Activated B cell treated with CpG ODN at 0.5 μM for 24 hours (primary cell): ENCODE measurements around the gene SMAD3. TPM values are rescaled to one million over a fixed set of nuclear protein-coding genes. Genes with fewer than 3 reads are reported as not detected.
"Not testable (repeated sequence)": the region's sequence is repeated elsewhere in the genome, so short reads cannot be mapped to it uniquely, and the experiment has no call there.

Source experiments
- ATAC-seq: fragments of 200-7000 bp; cut with Tn5 transposase; one replicate; pipeline ENCODE4 v1.10.0; 2021; ENCODE audit warnings: low read depth, mild to moderate bottlenecking, moderate library complexity
- CTCF ChIA-PET: fragments of 350-600 bp; sonication (Branson Sonifier 250); formaldehyde crosslinking; loops from one replicate; lab custom pipeline; 2021; ENCODE audit warnings: antibody characterized with exemption; lab: Charles Lee
- POLR2A ChIA-PET: fragments of 350-600 bp; sonication (Branson Sonifier 250); formaldehyde crosslinking; loops from one replicate; lab custom pipeline; 2021; ENCODE audit warnings: antibody characterized with exemption; lab: Charles Lee
- DNase-seq: peaks from one replicate; pipeline ENCODE4 v3.0.0; 2022
- H3K27ac Mint-ChIP-seq: one replicate; pipeline ENCODE4 v1.8.0; 2020; ENCODE audit warnings: mixed read lengths
- H3K27me3 Mint-ChIP-seq: one replicate; pipeline ENCODE4 v1.8.0; 2021; ENCODE audit warnings: mixed read lengths
- H3K36me3 Mint-ChIP-seq: one replicate; pipeline ENCODE4 v1.8.0; 2021; ENCODE audit warnings: low read depth, mixed read lengths
- H3K4me1 Mint-ChIP-seq: one replicate; pipeline ENCODE4 v1.8.0; 2021; ENCODE audit warnings: mixed read lengths
- H3K4me3 Mint-ChIP-seq: one replicate; pipeline ENCODE4 v1.8.0; 2020; ENCODE audit warnings: mild to moderate bottlenecking, mixed read lengths
- H3K9me3 Mint-ChIP-seq: one replicate; pipeline ENCODE4 v1.8.0; 2020; ENCODE audit warnings: mixed read lengths
- intact Hi-C: fragments of 100-400 bp; cut with micrococcal nuclease; formaldehyde crosslinking; loops from one replicate; pipeline ENCODE4 v1.15.1; 2024
- total RNA-seq: library from RNA; stranded (reverse); gene quantifications from 2 replicates; pipeline ENCODE4 v1.2.3, GENCODE V29; 2022
- TF ChIP-seq, protein P1 (sequence below): fragments of 200-600 bp; IDR thresholded peaks from one replicate; pipeline ENCODE4 v1.8.0; 2022; ENCODE audit warnings: antibody characterized with exemption, mild to moderate bottlenecking

SMAD3 gene
- total RNA-seq, 1 donor from 2014 or later: 118 TPM

DNA sequence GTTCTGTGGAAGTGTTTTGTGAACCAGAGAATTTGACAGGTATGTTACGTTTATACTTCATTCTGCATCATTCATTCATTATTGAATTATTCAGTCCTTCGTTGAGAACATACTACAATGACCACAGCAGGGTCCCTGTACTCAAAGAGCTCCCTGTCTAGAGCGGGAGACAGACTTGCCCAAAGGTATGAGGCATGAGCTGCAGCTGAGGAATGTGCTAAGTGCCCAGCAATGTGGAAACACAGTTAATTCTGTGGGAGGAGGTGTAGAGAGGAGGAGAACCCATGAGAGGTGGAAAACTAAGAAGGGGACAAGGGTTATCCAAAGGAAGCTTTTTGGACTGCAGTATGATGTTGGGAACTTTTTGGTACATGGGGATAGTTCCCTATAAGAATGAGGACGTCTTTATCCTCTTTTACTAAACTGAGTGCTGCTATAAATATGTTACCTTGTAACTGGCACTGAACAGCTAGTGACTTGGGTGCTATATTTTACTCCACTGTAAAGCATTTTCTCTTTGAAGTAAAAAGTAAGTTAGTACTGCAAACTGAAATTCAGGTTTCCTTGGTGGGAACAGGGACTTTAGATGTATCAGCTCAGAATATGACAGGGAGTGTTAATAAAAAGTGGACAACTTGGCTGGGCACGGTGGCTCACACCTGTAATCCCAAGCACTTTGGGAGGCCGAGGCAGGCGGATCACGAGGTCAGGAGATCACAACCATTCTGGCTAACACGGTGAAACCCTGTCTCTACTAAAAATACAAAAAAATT lies 5.7 kb downstream of the SMAD3 start:
- ChIA-PET CTCF (interaction anchor here (1.5 to 7.8 kb wide), 2 partner anchors 9 to 11 kb away, joined by 3 to 63 read pairs; no protein-coding TSS in a partner anchor), POLR2A (interaction anchor here (1.4 to 36.9 kb wide), 4 partner anchors 10 to 43 kb away, joined by 4 to 1703 read pairs (median 256); no protein-coding TSS in a partner anchor)
- Mint-ChIP-seq H3K27me3 (no peaks in the 10 kb centered on the region), H3K4me3 (no peak overlapping the region), H3K36me3 (peaks cover 60% of the 10 kb centered on the region), H3K27ac (peak overlapping the region; percentile 59), H3K4me1 (peaks cover 86% of the 10 kb centered on the region), H3K9me3 (no peaks in the 10 kb centered on the region)
- no peak for ATAC-seq
- TF ChIP-seq, protein P1, sequence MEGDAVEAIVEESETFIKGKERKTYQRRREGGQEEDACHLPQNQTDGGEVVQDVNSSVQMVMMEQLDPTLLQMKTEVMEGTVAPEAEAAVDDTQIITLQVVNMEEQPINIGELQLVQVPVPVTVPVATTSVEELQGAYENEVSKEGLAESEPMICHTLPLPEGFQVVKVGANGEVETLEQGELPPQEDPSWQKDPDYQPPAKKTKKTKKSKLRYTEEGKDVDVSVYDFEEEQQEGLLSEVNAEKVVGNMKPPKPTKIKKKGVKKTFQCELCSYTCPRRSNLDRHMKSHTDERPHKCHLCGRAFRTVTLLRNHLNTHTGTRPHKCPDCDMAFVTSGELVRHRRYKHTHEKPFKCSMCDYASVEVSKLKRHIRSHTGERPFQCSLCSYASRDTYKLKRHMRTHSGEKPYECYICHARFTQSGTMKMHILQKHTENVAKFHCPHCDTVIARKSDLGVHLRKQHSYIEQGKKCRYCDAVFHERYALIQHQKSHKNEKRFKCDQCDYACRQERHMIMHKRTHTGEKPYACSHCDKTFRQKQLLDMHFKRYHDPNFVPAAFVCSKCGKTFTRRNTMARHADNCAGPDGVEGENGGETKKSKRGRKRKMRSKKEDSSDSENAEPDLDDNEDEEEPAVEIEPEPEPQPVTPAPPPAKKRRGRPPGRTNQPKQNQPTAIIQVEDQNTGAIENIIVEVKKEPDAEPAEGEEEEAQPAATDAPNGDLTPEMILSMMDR: no peak
- no peak for DNase-seq
- intact Hi-C loops: no loop called here

- Mint-ChIP-seq H3K4me3 (no peak overlapping the region), H3K9me3 (no peaks in the 10 kb centered on the region), H3K27me3 (no peaks in the 10 kb centered on the region), H3K4me1 (peaks cover 95% of the 10 kb centered on the region), H3K36me3 (peaks cover 56% of the 10 kb centered on the region), H3K27ac (peak overlapping the region; percentile 80)
- POLR2A ChIA-PET: interaction anchor here (2.3 to 36.9 kb wide), 3 partner anchors 9 to 42 kb away, joined by 13 to 1703 read pairs (median 427); no protein-coding TSS in a partner anchor
- TF ChIP-seq, protein P1: no peak
- CTCF ChIA-PET: interaction anchor here (1.5 to 7.8 kb wide), 2 partner anchors 9 to 11 kb away, joined by 3 to 63 read pairs; no protein-coding TSS in a partner anchor
- ATAC-seq (no peak), DNase-seq (no peak)
- intact Hi-C loops: no loop called here
These were observed 7.0 kb downstream of the SMAD3 start for GRCh38 chr15:67072442-67072841.

DNA sequence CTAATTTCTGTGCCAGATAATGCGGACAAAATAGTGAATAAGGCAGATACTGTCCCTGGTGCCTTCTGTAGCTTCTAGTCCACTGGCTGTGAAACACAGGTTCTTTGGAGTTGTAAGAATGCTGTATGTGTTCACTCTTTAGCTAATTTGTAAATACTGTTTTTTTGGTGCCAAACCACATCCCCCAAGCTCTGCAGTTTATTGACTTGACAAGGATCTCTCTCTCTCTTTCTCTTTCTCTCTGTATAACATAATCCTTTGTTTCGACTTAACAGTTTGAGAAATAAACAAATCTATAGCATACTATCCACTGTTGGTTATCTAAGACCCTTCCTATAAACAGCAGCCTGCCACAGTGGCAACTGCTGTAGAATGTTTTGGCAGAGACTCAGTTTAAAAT lies 7.6 kb downstream of the SMAD3 start:
- ChIA-PET CTCF (interaction anchor here (1.5 to 7.8 kb wide), 2 partner anchors 9 to 11 kb away, joined by 3 to 63 read pairs; no protein-coding TSS in a partner anchor), POLR2A (interaction anchor here (0.5 to 36.9 kb wide), 4 partner anchors 9 to 42 kb away, joined by 4 to 1703 read pairs (median 220); no protein-coding TSS in a partner anchor)
- H3K9me3 Mint-ChIP-seq: no peaks in the 10 kb centered on the region
- H3K4me3 Mint-ChIP-seq: no peak overlapping the region
- no peaks in the 10 kb centered on the region for H3K27me3 Mint-ChIP-seq
- H3K27ac Mint-ChIP-seq: peak overlapping the region; percentile 80
- ATAC-seq (no peak), DNase-seq (no peak)
- H3K4me1 Mint-ChIP-seq: peaks cover 95% of the 10 kb centered on the region
- H3K36me3 Mint-ChIP-seq: peaks cover 53% of the 10 kb centered on the region
- intact Hi-C loops: no loop called here
- TF ChIP-seq, protein P1: no peak

- TF ChIP-seq, protein P1: no peak
- Mint-ChIP-seq H3K9me3 (no peaks in the 10 kb centered on the region), H3K27me3 (no peaks in the 10 kb centered on the region), H3K4me1 (peaks cover 94% of the 10 kb centered on the region), H3K36me3 (peaks cover 60% of the 10 kb centered on the region), H3K4me3 (peak overlapping the region; percentile 54), H3K27ac (peak overlapping the region; percentile 62)
- intact Hi-C loops: no loop called here
- POLR2A ChIA-PET: interaction anchor here (2.3 to 36.9 kb wide), 4 partner anchors 5 to 40 kb away, joined by 13 to 1703 read pairs (median 427); partner anchors contain the start of gene SMAD3
- ATAC-seq (no peak), DNase-seq (no peak)
- CTCF ChIA-PET: interaction anchor here (1.5 kb wide), 1 partner anchor 9 kb away, joined by 5 read pairs; the partner anchor contains the start of gene SMAD3
These were observed 9.5 kb downstream of the SMAD3 start for GRCh38 chr15:67074886-67075229.

DNA sequence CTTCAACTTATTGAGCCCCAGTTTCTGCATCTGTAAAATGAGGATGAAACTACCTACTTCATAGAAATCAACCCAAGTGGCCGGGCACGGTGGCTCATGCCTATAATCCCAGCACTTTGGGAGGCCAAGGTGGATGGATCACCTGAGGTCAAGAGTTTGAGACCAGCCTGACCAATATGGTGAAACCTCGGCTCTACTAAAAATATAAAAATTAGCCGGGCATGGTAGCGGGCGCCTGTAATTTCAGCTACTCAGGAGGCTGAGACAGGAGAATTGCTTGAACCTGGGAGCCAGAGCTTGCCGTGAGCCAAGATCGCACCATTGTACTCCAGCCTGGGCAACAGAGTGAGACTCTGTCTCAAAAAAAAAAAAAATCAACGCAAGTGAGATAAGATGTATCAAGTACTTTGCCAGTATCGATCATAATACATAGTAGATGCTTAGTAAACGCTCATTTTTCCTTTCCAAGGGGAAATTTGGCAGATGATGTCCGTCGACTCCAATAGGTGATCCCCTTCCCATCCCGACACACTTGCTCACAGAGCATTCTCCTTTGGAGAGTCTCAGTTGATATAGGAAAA lies 10.2 kb downstream of the SMAD3 start:
- H3K36me3 Mint-ChIP-seq: peaks cover 53% of the 10 kb centered on the region

More for the DNA sequence above, 10.2 kb downstream of the SMAD3 start:
- ChIA-PET POLR2A (interaction anchor here (0.7 to 36.9 kb wide), 8 partner anchors 6 to 187 kb away, joined by 3 to 1703 read pairs (median 23); partner anchors contain the start of gene SMAD3), CTCF (interaction anchor here (0.7 to 1.5 kb wide), 5 partner anchors 10 to 228 kb away, joined by 3 to 6 read pairs (median 5); partner anchors contain the start of gene SMAD3)
- not testable (repeated sequence) for DNase-seq, H3K9me3 Mint-ChIP-seq, ATAC-seq, H3K27me3 Mint-ChIP-seq
- intact Hi-C loops: loop anchor here (1.0 kb wide), 2 partner anchors 10 kb away; partner anchors contain the start of gene SMAD3
- Mint-ChIP-seq H3K4me3 (peak overlapping the region; percentile 71), H3K27ac (peak overlapping the region; percentile 92), H3K4me1 (peaks cover 94% of the 10 kb centered on the region)
